SK-N-MC (cell line): Measurements from ENCODE around the gene MOB4.
"Not testable (repeated sequence)": the region's sequence is repeated elsewhere in the genome, so short reads cannot be mapped to it uniquely, and the experiment has no call there.

ENCODE experiments used
- DNase-seq: peaks from one replicate; pipeline ENCODE4 v3.0.0-alpha.2; 2011; ENCODE audit warnings: low read depth, low spot score
- H3K27ac ChIP-seq: fragments of 200-600 bp; sonication (generic); 2 replicates; pipeline ENCODE4 v1.5.1; 2016; ENCODE audit warnings: mixed run types
- H3K36me3 ChIP-seq: fragments of 200-600 bp; sonication (generic); 2 replicates; pipeline ENCODE4 v1.6.1; 2017; ENCODE audit warnings: antibody characterized with exemption, low read length, mixed read lengths; ENCODE audit not compliant: insufficient read depth
- H3K4me3 ChIP-seq: fragments of 200-600 bp; sonication (generic); 2 replicates; pipeline ENCODE4 v1.5.1; 2016
- H3K9ac ChIP-seq: fragments of 200-600 bp; sonication (generic); 2 replicates; pipeline ENCODE4 v1.8.0; 2017; ENCODE audit warnings: mixed run types, mixed read lengths; ENCODE audit not compliant: insufficient read length
- H3K9me3 ChIP-seq: fragments of 200-600 bp; sonication (generic); 2 replicates; pipeline ENCODE4 v1.6.1; 2017; ENCODE audit warnings: low read depth, mild to moderate bottlenecking, antibody characterized with exemption, low read length, moderate library complexity, mixed read lengths
- EZH2 ChIP-seq: fragments of 200-600 bp; sonication (generic); IDR thresholded peaks from one replicate; pipeline ENCODE4 v1.6.1; 2017; ENCODE audit warnings: antibody characterized with exemption
- FOXP2 ChIP-seq: optimal IDR thresholded peaks from 2 replicates; pipeline ENCODE3; 2011; ENCODE audit warnings: mild to moderate bottlenecking, moderate library complexity; ENCODE audit not compliant: insufficient read depth; ENCODE audit errors: extremely low read length, control extremely low read depth
- POLR2AphosphoS5 ChIP-seq: IDR thresholded peaks from 2 replicates; pipeline ENCODE4 v1.6.1; 2012; ENCODE audit warnings: mild to moderate bottlenecking, low read depth, low read length, borderline replicate concordance

Gene MOB4

DNA sequence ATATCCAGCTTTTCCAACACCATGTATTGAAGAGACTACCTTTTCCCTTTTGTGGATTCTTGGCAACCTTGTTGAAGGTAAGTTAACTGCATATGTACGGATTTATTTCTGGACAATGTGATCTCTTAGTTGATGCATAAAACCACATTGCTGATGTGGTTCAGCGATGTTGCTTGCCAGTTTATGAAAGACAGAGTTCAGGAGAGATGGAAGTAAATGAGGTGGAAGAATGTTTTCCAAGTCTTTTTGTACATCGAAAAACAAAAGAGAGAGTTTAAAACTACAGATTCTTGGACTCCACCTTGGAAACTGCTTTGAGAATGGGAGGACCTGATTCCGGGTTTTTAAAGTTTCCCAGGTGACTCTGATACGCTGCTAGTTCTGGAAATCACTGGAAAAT, 43.8 kb downstream of the MOB4 start:
- Histone ChIP-seq H3K4me3 (no peak overlapping the region), H3K27ac (no peak overlapping the region), H3K36me3 (peaks cover 14% of the 10 kb centered on the region), H3K9ac (no peak overlapping the region), H3K9me3 (no peaks in the 10 kb centered on the region)
- no peak for DNase-seq
- TF ChIP-seq EZH2, result no peak
- TF ChIP-seq POLR2AphosphoS5, result no peak
- no peak for TF ChIP-seq FOXP2

DNA sequence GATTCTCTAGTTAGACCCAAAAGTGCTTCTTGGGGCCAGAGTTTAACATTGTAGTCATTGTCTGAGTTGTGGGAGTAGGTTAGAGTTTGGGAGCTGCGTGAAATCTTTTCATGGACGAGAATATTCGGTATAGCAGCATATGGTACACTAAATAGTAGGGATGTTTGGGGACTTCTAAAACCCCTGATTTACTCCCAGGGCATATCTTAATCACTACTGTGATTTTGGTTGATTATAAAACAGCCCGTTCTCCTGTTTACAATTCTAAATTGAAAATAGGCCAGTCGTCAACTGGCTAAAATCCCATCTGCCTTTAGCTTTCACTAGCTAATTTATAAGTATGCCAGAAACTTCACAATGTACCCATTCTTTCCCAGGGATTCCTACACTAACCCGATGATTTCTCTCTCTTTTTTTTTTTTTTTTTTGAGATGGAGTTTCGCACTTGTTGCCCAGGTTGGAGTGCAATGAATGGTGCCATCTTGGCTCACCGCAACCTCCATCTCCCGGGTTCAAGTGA, 44.3 kb downstream of the MOB4 start:
- no peak for DNase-seq
- H3K9me3 ChIP-seq, result no peaks in the 10 kb centered on the region
- H3K4me3 ChIP-seq, result no peak overlapping the region
- no peak overlapping the region for H3K27ac ChIP-seq
- no peak overlapping the region for H3K9ac ChIP-seq
- no peak for TF ChIP-seq POLR2AphosphoS5
- no peak for TF ChIP-seq EZH2
- TF ChIP-seq FOXP2, result no peak
- H3K36me3 ChIP-seq, result peaks cover 14% of the 10 kb centered on the region

DNA sequence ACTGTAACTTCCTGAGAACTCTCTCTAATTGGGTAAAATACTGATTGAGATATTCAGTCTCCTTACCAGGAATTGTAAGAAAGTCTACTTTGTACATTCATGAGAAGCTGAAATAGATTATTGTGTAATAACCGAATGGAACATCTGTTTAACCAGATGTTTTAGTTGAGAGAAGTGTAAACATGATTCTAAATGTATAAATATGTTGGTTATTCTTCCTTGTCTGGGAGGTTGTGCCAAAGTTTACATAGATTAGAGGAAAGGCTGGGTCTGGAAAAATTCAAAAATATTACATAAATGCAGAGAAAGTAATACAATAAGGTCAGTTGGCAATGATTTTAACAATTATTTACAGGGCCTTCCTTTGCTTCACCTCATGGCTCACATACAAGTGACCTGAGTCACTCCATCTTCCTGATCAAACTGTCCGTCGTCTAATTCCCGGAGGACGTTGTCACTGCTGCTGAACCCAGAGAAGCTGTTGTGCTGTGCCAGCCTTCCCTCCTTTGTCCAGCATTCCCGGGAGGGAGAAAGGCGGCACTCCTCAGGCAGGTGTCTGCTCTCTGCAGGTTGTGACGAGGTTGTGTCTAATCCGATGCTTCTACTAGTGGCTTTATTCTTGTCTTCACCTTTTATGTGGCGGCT, 55.9 kb downstream of the MOB4 start:
- no peak for DNase-seq

DNA sequence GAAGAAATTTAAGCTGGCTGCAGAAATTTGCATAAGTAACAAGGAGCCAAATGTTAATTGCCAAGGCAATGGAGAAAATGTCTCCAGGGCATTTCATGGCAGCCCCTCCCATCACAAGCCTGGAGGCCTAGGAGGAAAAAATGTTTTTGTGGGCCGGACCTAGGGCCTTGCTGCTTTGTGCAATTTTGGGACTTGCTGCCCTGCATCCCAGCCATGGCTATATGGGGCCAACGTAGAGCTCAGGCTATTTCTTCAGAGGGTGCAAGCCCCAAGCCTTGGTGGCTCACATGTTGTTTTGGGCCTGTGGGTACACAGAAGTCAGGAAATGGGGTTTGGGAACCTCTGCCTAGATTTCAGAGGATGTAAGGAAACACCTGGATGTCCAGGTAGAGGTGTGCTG, 57.7 kb downstream of the MOB4 start:
- TF ChIP-seq FOXP2 (no peak), POLR2AphosphoS5 (no peak), EZH2 (no peak)

More for the DNA sequence above, 55.9 kb downstream of the MOB4 start:
- H3K9me3 ChIP-seq, result no peaks in the 10 kb centered on the region
- H3K27ac ChIP-seq, result no peak overlapping the region
- peaks cover 15% of the 10 kb centered on the region; the same call in 1 of the 2 replicates for H3K36me3 ChIP-seq
- H3K9ac ChIP-seq, result no peak overlapping the region
- H3K4me3 ChIP-seq, result no peak overlapping the region
- TF ChIP-seq POLR2AphosphoS5, result no peak
- TF ChIP-seq FOXP2, result no peak
- no peak for TF ChIP-seq EZH2

DNA sequence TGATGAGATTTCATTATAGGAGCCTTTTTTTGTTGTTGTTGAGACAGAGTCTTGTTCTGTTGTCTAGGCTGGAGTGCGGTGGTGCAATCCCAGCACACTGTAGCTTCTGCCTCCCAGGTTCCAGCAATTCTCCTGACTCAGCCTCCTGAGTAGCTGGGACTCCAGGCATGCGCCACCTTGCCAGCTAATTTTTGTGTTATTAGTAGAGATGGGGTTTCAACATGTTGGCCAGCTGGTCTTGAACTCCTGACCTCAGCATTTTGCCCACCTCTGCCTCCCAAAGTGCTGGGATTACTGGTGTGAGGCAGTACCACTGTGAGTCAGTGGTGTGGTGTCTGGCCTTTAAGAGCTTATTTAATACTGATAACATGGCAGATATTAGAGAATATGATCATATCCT, 60.1 kb downstream of the MOB4 start:
- Histone ChIP-seq H3K9ac (no peak overlapping the region), H3K9me3 (no peaks in the 10 kb centered on the region), H3K36me3 (peaks cover 15% of the 10 kb centered on the region; the same call in 1 of the 2 replicates), H3K4me3 (no peak overlapping the region; the same call in 1 of the 2 replicates), H3K27ac (peak overlapping the region; percentile 81)
- TF ChIP-seq EZH2 (no peak), FOXP2 (no peak), POLR2AphosphoS5 (no peak)
- DNase-seq, result no peak

More for the DNA sequence above, 57.7 kb downstream of the MOB4 start:
- peaks cover 15% of the 10 kb centered on the region; the same call in 1 of the 2 replicates for H3K36me3 ChIP-seq
- no peak for DNase-seq
- no peak overlapping the region for H3K9ac ChIP-seq
- no peak overlapping the region for H3K27ac ChIP-seq
- no peaks in the 10 kb centered on the region for H3K9me3 ChIP-seq
- H3K4me3 ChIP-seq, result no peak overlapping the region

DNA sequence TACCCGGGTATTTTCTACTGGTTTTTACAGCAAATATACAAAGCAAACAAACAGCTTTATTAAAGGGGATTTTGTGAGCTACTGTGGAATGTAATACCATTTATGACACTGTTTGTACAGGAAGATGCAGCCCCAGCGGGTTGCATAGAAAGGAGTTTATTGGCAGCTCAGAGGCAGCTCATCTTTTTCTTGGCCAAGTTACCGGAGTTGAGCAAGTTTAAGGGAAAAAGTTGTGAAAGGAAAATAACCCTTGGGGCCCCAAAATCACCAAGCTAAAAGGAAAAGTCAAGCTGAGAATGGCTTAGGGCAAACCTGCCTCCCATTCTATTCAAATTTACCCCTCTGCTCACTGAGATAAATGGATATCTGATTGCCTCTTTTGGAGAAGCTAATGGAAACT, 60.8 kb downstream of the MOB4 start:
- Histone ChIP-seq H3K4me3 (peak overlapping the region; percentile 30; the same call in 1 of the 2 replicates), H3K36me3 (peaks cover 14% of the 10 kb centered on the region; the same call in 1 of the 2 replicates), H3K9me3 (no peaks in the 10 kb centered on the region), H3K9ac (no peak overlapping the region), H3K27ac (peak overlapping the region; percentile 81)
- peak; percentile 70 for DNase-seq
- TF ChIP-seq EZH2 (no peak), FOXP2 (no peak), POLR2AphosphoS5 (no peak)

DNA sequence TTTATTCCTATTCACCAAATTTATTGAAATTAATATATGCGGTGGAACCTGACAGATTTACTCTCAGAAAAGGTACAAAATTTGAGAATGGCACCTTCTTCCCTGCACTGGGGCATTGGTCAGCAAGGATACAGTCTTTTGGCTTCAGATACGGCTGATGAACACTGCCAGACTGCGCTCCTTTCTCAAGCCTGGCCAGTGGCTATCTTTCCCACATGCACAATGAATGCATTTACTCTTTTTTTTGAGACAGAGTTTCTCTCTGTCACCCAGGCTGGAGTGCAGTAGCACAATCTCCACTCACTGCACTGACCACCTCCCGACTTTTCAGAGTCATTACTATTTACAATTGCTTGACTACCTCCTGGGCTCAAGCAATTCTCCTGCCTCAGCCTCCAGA, 61.6 kb downstream of the MOB4 start:
- no peak overlapping the region for H3K9ac ChIP-seq
- no peaks in the 10 kb centered on the region for H3K9me3 ChIP-seq
- H3K4me3 ChIP-seq, result no peak overlapping the region
- H3K36me3 ChIP-seq, result peaks cover 6% of the 10 kb centered on the region; the same call in 1 of the 2 replicates
- no peak for DNase-seq
- no peak overlapping the region for H3K27ac ChIP-seq
- TF ChIP-seq FOXP2, result no peak
- no peak for TF ChIP-seq EZH2
- no peak for TF ChIP-seq POLR2AphosphoS5

DNA sequence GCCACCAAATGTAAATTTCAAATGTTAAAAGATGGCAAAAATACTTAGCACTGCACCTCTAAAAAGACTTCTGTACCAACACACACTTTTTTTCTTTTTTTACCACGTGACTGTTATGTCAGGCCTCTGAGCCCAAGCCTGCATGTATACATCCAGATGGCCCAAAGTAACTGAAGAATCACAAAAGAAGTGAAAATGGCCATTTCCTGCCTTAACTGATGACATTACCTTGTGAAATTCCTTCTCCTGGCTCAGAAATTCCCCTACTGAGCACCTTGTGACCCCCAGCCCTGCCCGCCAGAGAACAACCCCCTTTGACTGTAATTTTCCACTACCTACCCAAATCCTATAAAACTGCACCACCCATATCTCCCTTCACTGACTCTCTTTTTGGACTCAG, 62.4 kb downstream of the MOB4 start:
- not testable (repeated sequence) for DNase-seq, H3K9me3 ChIP-seq, H3K9ac ChIP-seq, H3K4me3 ChIP-seq, H3K27ac ChIP-seq, H3K36me3 ChIP-seq

DNA sequence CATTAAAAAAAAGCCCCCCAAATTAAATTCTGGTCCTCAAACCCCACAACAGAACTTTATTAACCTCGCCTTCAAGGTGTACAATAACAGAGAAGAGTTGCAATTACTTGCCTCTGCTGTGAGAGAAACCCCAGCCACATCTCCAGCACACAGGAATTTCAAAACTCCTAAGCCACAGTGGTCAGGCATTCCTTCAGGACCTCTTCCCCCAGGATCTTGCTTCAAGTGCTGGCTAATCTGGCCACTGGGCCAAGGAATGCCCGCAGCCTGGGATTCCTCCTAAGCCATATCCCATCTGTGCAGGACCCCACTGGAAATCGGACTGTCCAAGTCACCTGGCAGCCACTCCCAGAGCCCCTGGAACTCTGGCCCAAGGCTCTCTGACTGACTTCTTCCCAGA, 64.3 kb downstream of the MOB4 start:
- H3K9ac ChIP-seq, H3K9me3 ChIP-seq, H3K36me3 ChIP-seq, H3K4me3 ChIP-seq, H3K27ac ChIP-seq, DNase-seq: not testable (repeated sequence)

DNA sequence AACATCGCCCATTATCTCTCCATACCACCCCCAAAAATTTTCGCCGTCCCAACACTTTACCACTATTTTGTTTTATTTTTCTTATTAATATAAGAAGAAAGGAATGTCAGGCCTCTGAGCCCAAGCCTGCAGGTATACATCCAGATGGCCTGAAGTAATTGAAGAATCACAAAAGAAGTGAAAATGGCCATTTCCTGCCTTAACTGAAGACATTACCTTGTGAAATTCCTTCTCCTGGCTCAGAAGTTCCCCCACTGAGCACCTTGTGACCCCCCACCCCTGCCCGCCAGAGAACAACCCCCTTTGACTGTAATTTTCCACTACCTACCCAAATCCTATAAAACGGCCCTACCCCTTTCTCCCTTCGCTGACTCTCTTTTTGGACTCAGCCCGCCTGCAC, 71.4 kb downstream of the MOB4 start:
- H3K9ac ChIP-seq, H3K4me3 ChIP-seq: not testable (repeated sequence)

More for the DNA sequence above, 71.4 kb downstream of the MOB4 start:
- H3K27ac ChIP-seq, H3K36me3 ChIP-seq, H3K9me3 ChIP-seq, DNase-seq: not testable (repeated sequence)
